ENCODE data around the gene SLC9A9.

GRCh38 chr3:143525408-143525807, 322.9 kb downstream of the SLC9A9 start:
- TF ChIP-seq CTCF (optimal IDR thresholded peaks at IDR 0.05 in 1 of 3, IDR thresholded peaks at IDR 0.05 in 1 of 3, conservative IDR thresholded peaks at IDR 0.05 in 1 of 3; ENCODE audit: extremely low read depth in 1 of 3, insufficient read depth in 2 of 3, low read length in 3 of 3) (no peak), EZH2 (IDR thresholded peaks at IDR 0.05; ENCODE audit: low read length) (no peak)

All from keratinocyte (primary cell).